Mesendoderm (in vitro differentiated cells): ENCODE data around the gene EVI5.

Source experiments
- DNase-seq: peaks from one replicate; pipeline ENCODE4 v3.0.0; 2013
- H2AK5ac ChIP-seq: 2 replicates; pipeline ENCODE4 v1.6.1; 2013; ENCODE audit warnings: low read length, inconsistent platforms
- H2BK120ac ChIP-seq: 2 replicates; pipeline ENCODE4 v1.6.1; 2013; ENCODE audit warnings: low read depth, mild to moderate bottlenecking, low read length, moderate library complexity, mixed read lengths
- H2BK15ac ChIP-seq: replicated peaks from 2 replicates; pipeline ENCODE4 v1.6.1; 2013; ENCODE audit warnings: low read depth, mild to moderate bottlenecking, moderate library complexity
- H2BK5ac ChIP-seq: 2 replicates; pipeline ENCODE4 v1.6.1; 2013; ENCODE audit warnings: low read length, inconsistent platforms
- H3K18ac ChIP-seq: 2 replicates; pipeline ENCODE4 v1.6.1; 2013; ENCODE audit warnings: mild to moderate bottlenecking, low read length, mixed read lengths
- H3K23ac ChIP-seq: one replicate; pipeline ENCODE4 v1.6.1; 2013; ENCODE audit warnings: low read length
- H3K27ac ChIP-seq: 2 replicates; pipeline ENCODE4 v1.5.1; 2013; ENCODE audit warnings: low read depth, mild to moderate bottlenecking, inconsistent platforms, low read length, moderate library complexity
- H3K27me3 ChIP-seq: 2 replicates; pipeline ENCODE4 v1.6.1; 2013; ENCODE audit warnings: low read length, control low read depth, mild to moderate bottlenecking, inconsistent platforms; ENCODE audit not compliant: insufficient read depth, poor library complexity
- H3K36me3 ChIP-seq: 2 replicates; pipeline ENCODE4 v1.6.1; 2013; ENCODE audit warnings: low read length, inconsistent platforms; ENCODE audit not compliant: control insufficient read depth, insufficient read depth
- H3K4ac ChIP-seq: one replicate; pipeline ENCODE4 v1.6.1; 2013; ENCODE audit warnings: low read depth, mild to moderate bottlenecking, low read length, moderate library complexity
- H3K4me1 ChIP-seq: 2 replicates; pipeline ENCODE4 v1.6.1; 2013; ENCODE audit warnings: low read depth, low read length, inconsistent platforms; ENCODE audit not compliant: control insufficient read depth
- H3K4me2 ChIP-seq: 2 replicates; pipeline ENCODE4 v1.6.1; 2013; ENCODE audit warnings: low read length
- H3K4me3 ChIP-seq: 2 replicates; pipeline ENCODE4 v1.5.1; 2013; ENCODE audit warnings: mild to moderate bottlenecking, low read length
- H3K56ac ChIP-seq: one replicate; pipeline ENCODE4 v1.6.1; 2013; ENCODE audit warnings: low read length
- H3K79me1 ChIP-seq: 2 replicates; pipeline ENCODE4 v1.6.1; 2013; ENCODE audit warnings: low read length, inconsistent platforms
- H3K79me2 ChIP-seq: 2 replicates; pipeline ENCODE4 v1.6.1; 2013; ENCODE audit warnings: mild to moderate bottlenecking, low read length; ENCODE audit not compliant: control insufficient read depth, insufficient read depth
- H3K9ac ChIP-seq: 2 replicates; pipeline ENCODE4 v1.6.1; 2013; ENCODE audit warnings: low read length, inconsistent platforms
- H4K5ac ChIP-seq: one replicate; pipeline ENCODE4 v1.6.1; 2013; ENCODE audit warnings: low read length
- H4K8ac ChIP-seq: one replicate; pipeline ENCODE4 v1.6.1; 2013; ENCODE audit warnings: low read depth, mild to moderate bottlenecking, control low read depth, low read length, moderate library complexity
- whole genome bisulfite sequencing: extraction: QIAGEN DNeasy Blood & Tissue Kit; methylation state at CpG from one replicate; pipeline ENCODE4 v1.1.7; 2013; ENCODE audit warnings: low lambda C conversion rate, missing lambda C conversion rate; ENCODE audit not compliant: insufficient coverage; ENCODE audit errors: extremely low coverage; 5-methylcytosine and 5-hydroxymethylcytosine counted together

Gene EVI5

DNA sequence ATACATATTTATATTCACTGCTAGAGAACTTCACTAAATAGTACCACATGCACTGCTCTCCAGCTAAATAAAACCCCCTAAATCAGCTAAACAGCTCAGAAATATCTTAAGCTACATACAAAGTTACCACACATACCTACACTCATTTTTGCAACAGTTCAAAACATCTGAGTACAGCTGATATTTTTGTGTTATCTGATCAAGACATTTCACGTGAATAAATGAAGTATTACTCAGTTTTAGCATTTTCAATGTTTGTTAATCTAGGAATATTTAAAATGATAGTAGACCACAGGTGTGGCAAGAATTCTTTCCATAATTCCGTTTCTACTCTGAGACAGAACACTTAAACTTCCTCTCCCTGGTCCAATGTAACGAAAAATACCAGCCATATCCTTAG, 20.8 kb downstream of the EVI5 start:
- no CpG with 5 or more reads among the region's 3 CpGs for WGBS
- Histone ChIP-seq H4K5ac (no peak overlapping the region), H3K27ac (no peak overlapping the region), H2BK15ac (no peak overlapping the region), H3K23ac (no peak overlapping the region), H3K18ac (no peak overlapping the region), H3K4me3 (no peak overlapping the region), H3K79me1 (no peaks in the 10 kb centered on the region), H3K4me1 (no peaks in the 10 kb centered on the region), H3K4ac (no peak overlapping the region), H3K4me2 (no peak overlapping the region), H3K56ac (no peak overlapping the region), H2BK5ac (no peak overlapping the region), H3K79me2 (no peaks in the 10 kb centered on the region), H3K36me3 (no peaks in the 10 kb centered on the region), H4K8ac (no peak overlapping the region), H3K27me3 (no peaks in the 10 kb centered on the region), H3K9ac (no peak overlapping the region), H2AK5ac (no peak overlapping the region), H2BK120ac (no peak overlapping the region)
- no peak for DNase-seq

DNA sequence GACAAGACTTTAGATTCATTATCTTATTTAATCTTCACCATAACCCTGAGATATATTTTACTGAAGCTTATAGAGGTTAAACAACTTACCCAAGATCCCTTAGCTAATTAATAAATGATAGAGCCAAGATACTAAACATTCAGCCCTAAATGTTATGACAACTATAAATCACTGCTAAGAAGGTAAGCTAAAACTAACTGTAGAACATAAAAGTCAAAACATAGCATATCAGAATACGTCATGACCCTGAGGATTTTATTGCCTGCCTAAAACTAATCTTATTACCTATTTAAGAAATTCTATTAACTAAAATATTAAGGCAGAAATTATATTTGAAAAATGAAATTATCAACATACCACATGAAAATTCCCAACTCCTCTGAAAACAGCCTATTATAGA, 22.6 kb downstream of the EVI5 start:
- Histone ChIP-seq H2BK15ac (no peak overlapping the region), H3K4me3 (no peak overlapping the region), H3K4me2 (no peak overlapping the region), H4K5ac (no peak overlapping the region), H3K4me1 (no peaks in the 10 kb centered on the region), H2BK120ac (no peak overlapping the region), H4K8ac (no peak overlapping the region), H3K79me2 (no peaks in the 10 kb centered on the region), H3K56ac (no peak overlapping the region), H3K79me1 (no peaks in the 10 kb centered on the region), H3K9ac (no peak overlapping the region), H3K23ac (no peak overlapping the region), H3K27me3 (no peaks in the 10 kb centered on the region), H3K36me3 (no peaks in the 10 kb centered on the region), H2AK5ac (no peak overlapping the region), H3K4ac (no peak overlapping the region), H3K27ac (no peak overlapping the region), H3K18ac (no peak overlapping the region), H2BK5ac (no peak overlapping the region)
- no peak for DNase-seq
- WGBS = no CpG with 5 or more reads among the region's 1 CpG

DNA sequence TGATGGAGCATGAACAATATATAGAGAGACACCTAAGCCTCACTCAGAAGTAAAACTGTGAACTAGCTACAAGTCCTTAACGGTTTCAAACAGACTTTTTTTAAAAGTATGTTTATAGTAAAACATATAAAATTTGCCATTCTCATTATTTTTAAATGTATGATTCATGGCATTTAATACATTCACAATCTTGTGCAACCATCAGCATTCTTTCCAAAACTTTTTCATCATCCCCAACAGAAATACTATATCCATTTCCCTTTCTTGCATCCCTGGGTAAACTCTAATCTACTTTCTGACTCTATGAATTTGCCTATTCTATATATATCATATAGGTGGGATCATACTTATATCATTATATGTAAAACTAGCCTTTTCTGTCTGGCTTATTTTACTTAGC, 25.5 kb downstream of the EVI5 start:
- no peak overlapping the region for H2BK15ac ChIP-seq
- H3K9ac ChIP-seq = no peak overlapping the region
- no peak overlapping the region for H2AK5ac ChIP-seq
- H3K79me2 ChIP-seq = no peaks in the 10 kb centered on the region
- no peak overlapping the region for H3K4ac ChIP-seq
- H2BK5ac ChIP-seq = no peak overlapping the region
- WGBS = no CpG with 5 or more reads among the region's 1 CpG
- no peaks in the 10 kb centered on the region for H3K4me1 ChIP-seq
- H3K27me3 ChIP-seq = no peaks in the 10 kb centered on the region
- H3K36me3 ChIP-seq = no peaks in the 10 kb centered on the region
- H3K18ac ChIP-seq = no peak overlapping the region
- no peak overlapping the region for H3K4me3 ChIP-seq
- H2BK120ac ChIP-seq = no peak overlapping the region
- no peak for DNase-seq
- no peak overlapping the region for H4K8ac ChIP-seq
- no peak overlapping the region for H3K27ac ChIP-seq
- no peak overlapping the region for H3K56ac ChIP-seq
- H3K23ac ChIP-seq = no peak overlapping the region
- H4K5ac ChIP-seq = no peak overlapping the region
- H3K79me1 ChIP-seq = peaks cover 4% of the 10 kb centered on the region
- no peak overlapping the region for H3K4me2 ChIP-seq

DNA sequence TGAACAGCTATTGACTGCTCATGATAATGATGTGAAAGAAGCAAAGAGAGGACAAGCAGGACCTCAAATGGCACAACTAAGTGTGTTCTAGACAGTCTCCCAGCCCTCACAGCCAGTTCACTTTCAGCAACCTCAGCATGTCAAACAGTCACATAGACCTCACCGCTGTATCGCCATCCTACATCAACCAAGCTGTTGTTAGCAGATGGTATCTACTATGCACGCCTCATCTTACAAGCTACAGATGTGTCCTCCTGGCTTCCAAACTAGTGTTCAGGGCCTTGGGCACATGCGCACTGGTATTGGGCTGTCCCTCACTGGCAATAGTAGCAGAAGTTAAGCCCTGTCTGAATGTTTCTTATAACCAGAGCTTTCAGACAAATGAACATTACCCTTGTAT, 28.4 kb downstream of the EVI5 start:
- Histone ChIP-seq H3K79me1 (peaks cover 4% of the 10 kb centered on the region), H3K23ac (no peak overlapping the region), H2BK120ac (no peak overlapping the region), H3K18ac (no peak overlapping the region), H4K5ac (no peak overlapping the region), H3K4ac (no peak overlapping the region), H3K4me3 (no peak overlapping the region), H3K27ac (no peak overlapping the region), H3K79me2 (no peaks in the 10 kb centered on the region), H3K9ac (no peak overlapping the region), H3K4me2 (no peak overlapping the region), H3K4me1 (no peaks in the 10 kb centered on the region), H2BK15ac (no peak overlapping the region), H2BK5ac (no peak overlapping the region), H2AK5ac (no peak overlapping the region), H4K8ac (no peak overlapping the region), H3K27me3 (no peaks in the 10 kb centered on the region), H3K56ac (no peak overlapping the region), H3K36me3 (no peaks in the 10 kb centered on the region)
- no CpG with 5 or more reads among the region's 4 CpGs for WGBS
- DNase-seq = no peak

DNA sequence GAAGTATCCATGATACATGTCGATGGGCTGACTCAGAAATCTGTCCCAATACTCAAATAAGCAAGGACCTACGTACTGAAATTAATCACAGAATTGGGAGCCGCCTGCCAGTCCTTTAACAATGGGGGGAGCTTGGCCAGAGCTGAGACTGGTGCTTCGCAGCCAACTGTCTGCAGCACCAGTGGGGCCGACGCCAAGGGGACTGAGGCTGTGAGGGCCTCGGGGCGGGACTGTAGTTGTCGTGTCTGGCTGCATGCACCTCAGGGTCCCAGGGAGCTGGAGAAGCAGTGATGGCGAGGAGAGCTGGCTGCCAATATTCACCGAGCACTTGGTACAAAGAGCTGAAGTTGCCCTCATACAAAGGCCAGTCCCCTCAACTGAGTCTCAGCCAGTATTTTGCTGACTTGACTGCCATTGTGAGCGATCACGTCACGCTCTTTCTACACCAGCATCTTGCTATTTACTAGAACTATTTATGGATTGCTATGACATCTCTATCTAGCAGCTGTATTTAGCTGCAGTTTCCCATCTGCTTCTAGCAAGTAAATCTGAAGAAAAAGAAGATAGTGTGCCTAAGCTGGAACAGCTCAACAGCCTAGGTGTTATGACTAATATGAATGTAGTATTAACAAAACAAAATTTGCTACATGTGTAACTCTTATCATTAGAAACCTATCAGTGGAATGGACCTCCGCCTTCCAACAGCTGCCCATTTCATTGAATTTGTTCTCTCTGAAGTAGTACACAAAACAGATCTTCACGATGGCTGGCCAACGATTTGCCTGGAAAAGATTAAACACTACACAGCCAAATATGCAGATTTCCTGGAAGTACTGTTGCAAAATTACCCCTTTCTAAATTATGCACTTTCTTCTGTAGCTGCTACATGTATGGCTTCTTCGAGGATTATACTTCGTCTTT, 29.1 kb downstream of the EVI5 start:
- no peak overlapping the region for H3K27ac ChIP-seq
- no CpG with 5 or more reads among the region's 19 CpGs for WGBS
- H4K5ac ChIP-seq = no peak overlapping the region

DNA sequence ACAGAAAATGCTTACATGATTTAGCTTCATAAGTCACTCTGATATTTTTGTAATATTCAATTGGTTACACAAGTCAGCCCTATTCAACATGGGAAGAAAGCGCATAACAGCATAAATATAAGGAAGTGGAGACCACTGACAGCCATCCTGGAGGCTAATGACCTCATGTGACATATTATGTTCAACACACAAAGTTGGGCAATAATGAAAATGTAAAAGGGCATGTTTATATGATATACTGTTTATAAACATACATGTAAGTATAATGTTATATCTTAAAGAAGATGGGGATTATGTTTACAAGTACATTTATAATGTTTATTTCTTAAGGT, 30.2 kb downstream of the EVI5 start:
- no peak overlapping the region for H4K5ac ChIP-seq
- H3K79me1 ChIP-seq = peaks cover 4% of the 10 kb centered on the region
- no peak overlapping the region for H4K8ac ChIP-seq
- H3K27ac ChIP-seq = no peak overlapping the region
- no peak overlapping the region for H2BK5ac ChIP-seq
- no peak overlapping the region for H2BK120ac ChIP-seq
- no peaks in the 10 kb centered on the region for H3K27me3 ChIP-seq
- no peaks in the 10 kb centered on the region for H3K4me1 ChIP-seq
- no peak overlapping the region for H3K4me3 ChIP-seq
- no peak overlapping the region for H3K4me2 ChIP-seq
- no peaks in the 10 kb centered on the region for H3K79me2 ChIP-seq
- H3K9ac ChIP-seq = no peak overlapping the region
- no peak overlapping the region for H3K56ac ChIP-seq
- no peak for DNase-seq
- H3K4ac ChIP-seq = no peak overlapping the region
- H2AK5ac ChIP-seq = no peak overlapping the region
- H3K23ac ChIP-seq = no peak overlapping the region
- no peaks in the 10 kb centered on the region for H3K36me3 ChIP-seq
- no peak overlapping the region for H2BK15ac ChIP-seq
- no peak overlapping the region for H3K18ac ChIP-seq
- WGBS = no CpG with 5 or more reads among the region's 1 CpG

More for the DNA sequence above, 29.1 kb downstream of the EVI5 start:
- Histone ChIP-seq H3K18ac (no peak overlapping the region), H3K79me1 (peaks cover 4% of the 10 kb centered on the region), H3K79me2 (no peaks in the 10 kb centered on the region), H3K27me3 (no peaks in the 10 kb centered on the region), H2BK15ac (no peak overlapping the region), H3K4me1 (no peaks in the 10 kb centered on the region), H3K4ac (no peak overlapping the region), H2AK5ac (no peak overlapping the region), H2BK5ac (no peak overlapping the region), H3K36me3 (no peaks in the 10 kb centered on the region), H2BK120ac (no peak overlapping the region), H3K56ac (no peak overlapping the region), H3K23ac (no peak overlapping the region), H3K4me2 (no peak overlapping the region), H3K9ac (no peak overlapping the region), H4K8ac (no peak overlapping the region), H3K4me3 (no peak overlapping the region)
- no peak for DNase-seq
